Caco-2 (cell line): ENCODE data around the gene HEBP1. TPM values are rescaled to one million over a fixed set of nuclear protein-coding genes. Genes with fewer than 3 reads are reported as not detected.

Source experiments
- BruUV-seq: library from RNA; stranded (reverse); fragments of 400-500 nt; replicated peaks from 2 replicates; lab custom pipeline; 2021; lab: Mats Ljungman, UMichigan
- CTCF ChIA-PET: fragments of 300-600 bp; sonication (Branson Sonifier 250); formaldehyde crosslinking; loops from one replicate; lab custom pipeline; 2022; ENCODE audit warnings: antibody characterized with exemption; lab: Charles Lee
- POLR2A ChIA-PET: fragments of 300-600 bp; sonication (Branson Sonifier 250); formaldehyde crosslinking; loops from one replicate; lab custom pipeline; 2022; ENCODE audit warnings: antibody characterized with exemption; lab: Charles Lee
- DNase-seq, 2 experiments: peaks; one replicate each; pipeline versions ENCODE4 v3.0.0 to v3.0.0-alpha.2; 2020 to 2022
- H3K27me3 ChIP-seq: replicated peaks from 2 replicates; pipeline ENCODE4 v1.6.0; 2011; ENCODE audit warnings: low read length; ENCODE audit not compliant: control insufficient read depth, insufficient read depth
- H3K36me3 ChIP-seq: 2 replicates; pipeline ENCODE4 v1.5.1; 2011; ENCODE audit warnings: low read length; ENCODE audit not compliant: control insufficient read depth, insufficient read depth
- H3K4me1 ChIP-seq: fragments of 250-450 bp; sonication (Bioruptor Pico); 2 replicates; pipeline ENCODE4 v1.5.1; 2020; ENCODE audit warnings: mild to moderate bottlenecking
- H3K4me3 ChIP-seq: 2 replicates; pipeline ENCODE4 v1.5.1; 2011; ENCODE audit warnings: low read depth, mild to moderate bottlenecking, control low read depth, low read length
- H3K9me3 ChIP-seq: fragments of 250-450 bp; sonication (Bioruptor Pico); 2 replicates; pipeline ENCODE4 v1.5.1; 2020; ENCODE audit warnings: mild to moderate bottlenecking, moderate library complexity
- H3K27ac Mint-ChIP-seq: one replicate; pipeline ENCODE4 v1.8.0; 2022; ENCODE audit warnings: mixed read lengths; ENCODE audit not compliant: unreplicated experiment
- H3K27me3 Mint-ChIP-seq: one replicate; pipeline ENCODE4 v1.8.0; 2022; ENCODE audit warnings: mixed read lengths; ENCODE audit not compliant: insufficient read depth, unreplicated experiment
- H3K36me3 Mint-ChIP-seq: one replicate; pipeline ENCODE4 v1.8.0; 2022; ENCODE audit warnings: mild to moderate bottlenecking, mixed read lengths; ENCODE audit not compliant: insufficient read depth, unreplicated experiment
- H3K4me1 Mint-ChIP-seq: one replicate; pipeline ENCODE4 v1.8.0; 2022; ENCODE audit warnings: low read depth, mixed read lengths; ENCODE audit not compliant: unreplicated experiment
- H3K4me3 Mint-ChIP-seq: one replicate; pipeline ENCODE4 v1.8.0; 2022; ENCODE audit warnings: mild to moderate bottlenecking, moderate library complexity, mixed read lengths; ENCODE audit not compliant: unreplicated experiment
- H3K9me3 Mint-ChIP-seq: one replicate; pipeline ENCODE4 v1.8.0; 2022; ENCODE audit warnings: mixed read lengths; ENCODE audit not compliant: unreplicated experiment
- CTCF ChIP-seq, 2 experiments: fragments of 200-600 bp in 1 of 2; IDR thresholded peaks; 1 replicate in 1 of 2; 2 replicates in 1 of 2; pipeline versions ENCODE4 v1.5.1 to v1.8.0; 2011 to 2022; ENCODE audit warnings: antibody characterized with exemption in 1 of 2, control low read depth in 1 of 2, inconsistent platforms in 1 of 2, low read depth in 1 of 2, low read length in 1 of 2, mild to moderate bottlenecking in 1 of 2, moderate library complexity in 1 of 2; ENCODE audit not compliant: insufficient read depth in 1 of 2, severe bottlenecking in 1 of 2, unreplicated experiment in 1 of 2
- intact Hi-C: fragments of 100-400 bp; cut with micrococcal nuclease; formaldehyde crosslinking; loops from one replicate; pipeline ENCODE4 v1.10.0; 2022; ENCODE audit not compliant: unreplicated experiment
- total RNA-seq: library from RNA; stranded (reverse); gene quantifications from 2 replicates; pipeline ENCODE4 v1.2.3, GENCODE V29; 2022

Gene HEBP1
- total RNA-seq, 1 experiment from 2014 or later: 55.8 TPM

DNA sequence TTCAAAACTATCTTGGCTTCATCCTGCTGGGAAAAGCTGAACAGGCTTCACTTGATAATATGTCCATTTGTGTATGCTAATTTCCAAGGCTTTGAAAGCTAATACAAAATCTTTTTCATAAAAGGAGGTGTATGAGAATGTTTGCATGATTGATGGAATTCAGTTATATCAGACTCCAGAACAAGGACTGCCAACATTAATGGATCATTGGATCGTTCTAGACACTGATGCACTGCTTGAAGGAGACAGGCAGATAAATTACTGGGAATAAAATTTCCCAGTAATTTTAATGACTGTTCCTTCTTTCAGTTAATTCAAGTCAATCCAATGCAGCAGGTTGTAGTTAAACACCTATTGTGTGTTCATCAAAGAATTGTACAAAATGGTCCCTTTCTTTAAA, 48.6 kb downstream of the HEBP1 start:
- Mint-ChIP-seq H3K4me1 (no peaks in the 10 kb centered on the region), H3K9me3 (peaks cover 27% of the 10 kb centered on the region), H3K27me3 (no peaks in the 10 kb centered on the region), H3K36me3 (no peaks in the 10 kb centered on the region), H3K27ac (no peak overlapping the region), H3K4me3 (no peak overlapping the region)
- CTCF ChIA-PET: no interaction called here
- Histone ChIP-seq H3K4me3 (no peak overlapping the region), H3K9me3 (no peaks in the 10 kb centered on the region), H3K36me3 (no peaks in the 10 kb centered on the region), H3K27me3 (no peaks in the 10 kb centered on the region), H3K4me1 (peaks cover 16% of the 10 kb centered on the region)
- DNase-seq: no peak
- intact Hi-C loops: no loop called here
- no TSS peak for BruUV-seq
- POLR2A ChIA-PET: no interaction called here
- no peak for TF ChIP-seq CTCF (IDR thresholded peaks at IDR 0.05; ENCODE audit: insufficient read depth in 1 of 2, low read depth in 1 of 2, low read length in 1 of 2, severe bottlenecking in 1 of 2, unreplicated experiment in 1 of 2)

DNA sequence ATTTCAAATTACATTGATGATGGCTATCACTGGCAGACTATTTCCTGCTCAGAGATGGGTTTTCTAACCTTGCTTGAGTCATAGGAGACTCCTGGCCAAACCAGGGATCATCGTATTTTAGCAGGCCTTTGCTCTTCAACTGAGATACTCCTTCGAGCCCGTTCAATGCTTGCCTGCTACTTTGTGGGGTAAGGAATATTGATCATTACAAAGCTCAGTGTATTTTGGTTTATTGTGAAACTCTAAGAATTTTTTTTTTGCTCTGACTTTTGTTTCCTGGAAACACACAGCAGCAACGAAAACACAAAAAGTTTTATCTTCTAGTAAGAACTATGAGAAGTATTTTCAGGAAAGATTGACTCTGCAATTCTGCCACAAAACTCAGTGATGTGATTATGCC, 52.2 kb downstream of the HEBP1 start:
- Histone ChIP-seq H3K36me3 (no peaks in the 10 kb centered on the region), H3K4me3 (no peak overlapping the region), H3K4me1 (no peaks in the 10 kb centered on the region), H3K27me3 (no peaks in the 10 kb centered on the region), H3K9me3 (no peaks in the 10 kb centered on the region)
- CTCF ChIA-PET: interaction anchor here (0.5 kb wide), 1 partner anchor 910 kb away, joined by 7 read pairs; no protein-coding TSS in a partner anchor
- intact Hi-C loops: no loop called here
- Mint-ChIP-seq H3K27me3 (no peaks in the 10 kb centered on the region), H3K9me3 (peaks cover 8% of the 10 kb centered on the region), H3K27ac (no peak overlapping the region), H3K4me1 (no peaks in the 10 kb centered on the region), H3K36me3 (no peaks in the 10 kb centered on the region), H3K4me3 (no peak overlapping the region)
- DNase-seq: no peak
- POLR2A ChIA-PET: no interaction called here
- no TSS peak for BruUV-seq
- no peak for TF ChIP-seq CTCF (IDR thresholded peaks at IDR 0.05; ENCODE audit: insufficient read depth in 1 of 2, low read depth in 1 of 2, low read length in 1 of 2, severe bottlenecking in 1 of 2, unreplicated experiment in 1 of 2)

GRCh38 chr12:12946686-12947355, 53.2 kb downstream of the HEBP1 start:
- no peaks in the 10 kb centered on the region for H3K27me3 ChIP-seq
- Mint-ChIP-seq H3K27ac (no peak overlapping the region), H3K4me3 (no peak overlapping the region), H3K36me3 (no peaks in the 10 kb centered on the region), H3K27me3 (no peaks in the 10 kb centered on the region), H3K9me3 (peaks cover 8% of the 10 kb centered on the region), H3K4me1 (no peaks in the 10 kb centered on the region)
- DNase-seq: no peak
- TF ChIP-seq CTCF (IDR thresholded peaks at IDR 0.05; ENCODE audit: insufficient read depth in 1 of 2, low read depth in 1 of 2, low read length in 1 of 2, severe bottlenecking in 1 of 2, unreplicated experiment in 1 of 2): no peak
- H3K4me1 ChIP-seq: no peaks in the 10 kb centered on the region
- ChIA-PET POLR2A (no interaction called here), CTCF (no interaction called here)
- no peaks in the 10 kb centered on the region for H3K9me3 ChIP-seq
- no peak overlapping the region for H3K4me3 ChIP-seq
- intact Hi-C loops: no loop called here
- no TSS peak for BruUV-seq
- H3K36me3 ChIP-seq: no peaks in the 10 kb centered on the region
